ENCODE measurements around the gene LIPC.

- TF ChIP-seq POLR2AphosphoS5 (IDR thresholded peaks at IDR 0.05; ENCODE audit: insufficient read depth, low read depth, low read length) (no peak), CTCF (IDR thresholded peaks at IDR 0.05; ENCODE audit: extremely low read depth in 1 of 2, insufficient read depth in 1 of 2, low read depth in 1 of 2, low read length in 2 of 2) (no peak), POLR2A (IDR thresholded peaks at IDR 0.05; ENCODE audit: low read depth, low read length) (no peak), FOS (IDR thresholded peaks at IDR 0.05; ENCODE audit: borderline replicate concordance, insufficient read depth, low read length) (no peak)
- TF ChIP-seq, protein P1, sequence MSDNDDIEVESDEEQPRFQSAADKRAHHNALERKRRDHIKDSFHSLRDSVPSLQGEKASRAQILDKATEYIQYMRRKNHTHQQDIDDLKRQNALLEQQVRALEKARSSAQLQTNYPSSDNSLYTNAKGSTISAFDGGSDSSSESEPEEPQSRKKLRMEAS (IDR thresholded peaks at IDR 0.05; ENCODE audit: insufficient read depth, insufficient read length): no peak
Observed at GRCh38 chr15:58418135-58418534, 13.7 kb upstream of the LIPC start.

Measured in endothelial cell of umbilical vein (primary cell).